ENCODE data around the gene FGF23. TPM values are rescaled to one million over a fixed set of nuclear protein-coding genes. Genes with fewer than 3 reads are reported as not detected.

The FGF23 gene
- not detected for total RNA-seq (ENCODE audit: unreplicated experiment)
- long read RNA-seq, result 0 reads

- no peak for TF ChIP-seq CTCF (IDR thresholded peaks at IDR 0.05; ENCODE audit: partially characterized antibody, unreplicated experiment)
- H3K9me3 Mint-ChIP-seq (ENCODE audit: unreplicated experiment), result no peaks in the 10 kb centered on the region
- H3K27ac Mint-ChIP-seq (ENCODE audit: unreplicated experiment), result no peak within 1 kb of the TSS
- DNase-seq, result peak; percentile 39
- H3K27me3 Mint-ChIP-seq (ENCODE audit: unreplicated experiment), result no peaks in the 10 kb centered on the region
- H3K4me3 Mint-ChIP-seq (ENCODE audit: unreplicated experiment), result no peak within 1 kb of the TSS
- no peaks in the 10 kb centered on the region for H3K36me3 Mint-ChIP-seq (ENCODE audit: unreplicated experiment)
- H3K4me1 Mint-ChIP-seq (ENCODE audit: low read depth, unreplicated experiment), result peaks cover 4% of the 10 kb centered on the region
These were observed at the start of gene FGF23 for GRCh38 chr12:4379405-4379804. FGF23 (minus strand) TSS chr12:4379712; CDS start chr12:4379582, 130 bp downstream.

GRCh38 chr12:4424422-4424821, 44.9 kb upstream of the FGF23 start:
- Mint-ChIP-seq H3K27ac (ENCODE audit: unreplicated experiment) (no peak overlapping the region), H3K36me3 (ENCODE audit: unreplicated experiment) (peaks cover 4% of the 10 kb centered on the region), H3K4me1 (ENCODE audit: low read depth, unreplicated experiment) (peaks cover 6% of the 10 kb centered on the region), H3K9me3 (ENCODE audit: unreplicated experiment) (no peaks in the 10 kb centered on the region), H3K4me3 (ENCODE audit: unreplicated experiment) (no peak overlapping the region), H3K27me3 (ENCODE audit: unreplicated experiment) (peaks cover 5% of the 10 kb centered on the region)
- no peak for TF ChIP-seq CTCF (IDR thresholded peaks at IDR 0.05; ENCODE audit: partially characterized antibody, unreplicated experiment)
- no peak for DNase-seq

- Mint-ChIP-seq H3K4me1 (ENCODE audit: low read depth, unreplicated experiment) (peaks cover 6% of the 10 kb centered on the region), H3K27me3 (ENCODE audit: unreplicated experiment) (peaks cover 3% of the 10 kb centered on the region), H3K4me3 (ENCODE audit: unreplicated experiment) (no peak overlapping the region), H3K36me3 (ENCODE audit: unreplicated experiment) (peaks cover 4% of the 10 kb centered on the region), H3K9me3 (ENCODE audit: unreplicated experiment) (no peaks in the 10 kb centered on the region), H3K27ac (ENCODE audit: unreplicated experiment) (no peak overlapping the region)
- no peak for TF ChIP-seq CTCF (IDR thresholded peaks at IDR 0.05; ENCODE audit: partially characterized antibody, unreplicated experiment)
- DNase-seq, result no peak
These were observed 44.1 kb upstream of the FGF23 start for GRCh38 chr12:4423528-4424195.

- H3K9me3 Mint-ChIP-seq (ENCODE audit: unreplicated experiment), result no peaks in the 10 kb centered on the region
- peaks cover 7% of the 10 kb centered on the region for H3K4me1 Mint-ChIP-seq (ENCODE audit: low read depth, unreplicated experiment)
- DNase-seq, result no peak
- peaks cover 2% of the 10 kb centered on the region for H3K36me3 Mint-ChIP-seq (ENCODE audit: unreplicated experiment)
- TF ChIP-seq CTCF (IDR thresholded peaks at IDR 0.05; ENCODE audit: partially characterized antibody, unreplicated experiment), result no peak
- H3K4me3 Mint-ChIP-seq (ENCODE audit: unreplicated experiment), result no peak overlapping the region
- peaks cover 3% of the 10 kb centered on the region for H3K27me3 Mint-ChIP-seq (ENCODE audit: unreplicated experiment)
- no peak overlapping the region for H3K27ac Mint-ChIP-seq (ENCODE audit: unreplicated experiment)
These were observed 43.5 kb upstream of the FGF23 start for GRCh38 chr12:4422985-4423384.

GRCh38 chr12:4421590-4422031, 42.1 kb upstream of the FGF23 start:
- H3K4me1 Mint-ChIP-seq (ENCODE audit: low read depth, unreplicated experiment), result peaks cover 9% of the 10 kb centered on the region

More at GRCh38 chr12:4421590-4422031, 42.1 kb upstream of the FGF23 start:
- Mint-ChIP-seq H3K4me3 (ENCODE audit: unreplicated experiment) (no peak overlapping the region), H3K27ac (ENCODE audit: unreplicated experiment) (no peak overlapping the region), H3K27me3 (ENCODE audit: unreplicated experiment) (peaks cover 3% of the 10 kb centered on the region), H3K36me3 (ENCODE audit: unreplicated experiment) (no peaks in the 10 kb centered on the region), H3K9me3 (ENCODE audit: unreplicated experiment) (no peaks in the 10 kb centered on the region)
- DNase-seq, result no peak
- TF ChIP-seq CTCF (IDR thresholded peaks at IDR 0.05; ENCODE audit: partially characterized antibody, unreplicated experiment), result peak; percentile 87
